GM12892 (cell line): ENCODE measurements around the gene TMEM184C.

Experiments
- POLR2A ChIP-seq: IDR thresholded peaks from 2 replicates; pipeline ENCODE4 v1.6.1; 2011; ENCODE audit warnings: low read depth, low read length, control low read depth
- POLR2AphosphoS5 ChIP-seq: IDR thresholded peaks from 2 replicates; pipeline ENCODE4 v1.6.1; 2011; ENCODE audit warnings: low read depth, low read length, control low read depth

DNA sequence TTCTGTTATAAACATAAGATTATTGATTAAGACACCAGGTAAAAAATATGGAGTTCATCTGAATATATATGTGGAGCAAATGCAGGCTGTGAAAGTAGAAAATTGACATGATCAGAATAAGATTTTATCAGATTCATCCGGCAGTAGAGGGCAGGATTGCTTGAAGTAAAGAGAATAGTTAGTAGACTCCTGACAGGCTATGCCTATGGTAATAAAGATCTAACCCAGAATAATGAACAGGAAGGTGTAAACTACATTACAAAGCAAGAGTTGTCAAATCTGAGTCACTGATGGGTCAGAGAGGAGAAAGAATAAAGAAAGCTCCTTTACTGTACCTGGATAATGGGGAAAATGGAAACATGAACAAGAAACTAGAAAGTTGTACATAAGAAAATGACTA lies 20.8 kb upstream of the TMEM184C start:
- TF ChIP-seq POLR2AphosphoS5 (no peak), POLR2A (no peak)
